GM12874 (cell line): ENCODE results near the gene TGM5.

Source experiments
- CTCF ChIP-seq: IDR thresholded peaks from 2 replicates; pipeline ENCODE4 v1.5.1; 2011; ENCODE audit warnings: low read depth, mild to moderate bottlenecking, control low read depth, low read length, moderate library complexity; ENCODE audit not compliant: insufficient read depth

Gene TGM5

GRCh38 chr15:43204016-43204901 is 62.5 kb downstream of the TGM5 start:
- TF ChIP-seq CTCF = peak; percentile 76

GRCh38 chr15:43199945-43200488 is 66.7 kb downstream of the TGM5 start:
- TF ChIP-seq CTCF = no peak

- TF ChIP-seq CTCF = no peak
These were observed 67.7 kb downstream of the TGM5 start for GRCh38 chr15:43198992-43199391.

GRCh38 chr15:43196760-43197548 is 69.8 kb downstream of the TGM5 start:
- TF ChIP-seq CTCF = no peak

- TF ChIP-seq CTCF = no peak
These were observed 71.9 kb downstream of the TGM5 start for GRCh38 chr15:43194795-43195194.

- TF ChIP-seq CTCF = no peak
These were observed 73.0 kb downstream of the TGM5 start for GRCh38 chr15:43193710-43194109.

- no peak for TF ChIP-seq CTCF
These were observed 76.5 kb downstream of the TGM5 start for GRCh38 chr15:43190178-43190577.
